LNCaP clone FGC (cell line): ENCODE data around the gene PIK3AP1.

ENCODE experiments used
- DNase-seq: peaks from one replicate; pipeline ENCODE4 v3.0.0-alpha.2; 2011; ENCODE audit warnings: low read depth
- H3K4me3 ChIP-seq: 2 replicates; pipeline ENCODE4 v1.5.1; 2011; ENCODE audit warnings: mild to moderate bottlenecking, low read depth, low read length, control low read depth
- TF ChIP-seq, protein P1 (sequence below): IDR thresholded peaks from 2 replicates; pipeline ENCODE4 v1.5.1; 2012; ENCODE audit warnings: mild to moderate bottlenecking; ENCODE audit not compliant: control insufficient read depth, insufficient read depth; ENCODE audit errors: extremely low read depth

Gene PIK3AP1

DNA sequence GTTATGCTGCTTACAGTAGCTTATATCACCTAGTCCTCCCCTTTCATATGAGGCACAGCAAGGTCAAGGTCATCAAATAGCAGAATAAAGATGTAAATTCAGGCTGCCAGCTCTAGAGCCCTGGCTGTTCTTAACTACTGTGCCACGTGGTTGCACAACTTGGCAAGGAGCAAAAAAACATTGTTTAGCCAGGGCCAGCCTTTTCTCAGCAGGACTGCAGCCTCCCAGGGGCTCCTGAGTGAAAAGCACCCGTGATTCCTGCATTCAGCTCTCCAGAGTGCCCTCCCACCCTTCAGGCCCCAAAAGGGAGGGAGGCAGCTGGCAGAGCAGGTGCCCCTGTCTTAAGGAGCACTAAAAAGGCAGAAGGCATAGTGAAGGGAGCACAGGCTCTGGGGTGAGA is 101.7 kb downstream of the PIK3AP1 start:
- peak; percentile 59 for DNase-seq
- no peak overlapping the region for H3K4me3 ChIP-seq
- TF ChIP-seq, protein P1, sequence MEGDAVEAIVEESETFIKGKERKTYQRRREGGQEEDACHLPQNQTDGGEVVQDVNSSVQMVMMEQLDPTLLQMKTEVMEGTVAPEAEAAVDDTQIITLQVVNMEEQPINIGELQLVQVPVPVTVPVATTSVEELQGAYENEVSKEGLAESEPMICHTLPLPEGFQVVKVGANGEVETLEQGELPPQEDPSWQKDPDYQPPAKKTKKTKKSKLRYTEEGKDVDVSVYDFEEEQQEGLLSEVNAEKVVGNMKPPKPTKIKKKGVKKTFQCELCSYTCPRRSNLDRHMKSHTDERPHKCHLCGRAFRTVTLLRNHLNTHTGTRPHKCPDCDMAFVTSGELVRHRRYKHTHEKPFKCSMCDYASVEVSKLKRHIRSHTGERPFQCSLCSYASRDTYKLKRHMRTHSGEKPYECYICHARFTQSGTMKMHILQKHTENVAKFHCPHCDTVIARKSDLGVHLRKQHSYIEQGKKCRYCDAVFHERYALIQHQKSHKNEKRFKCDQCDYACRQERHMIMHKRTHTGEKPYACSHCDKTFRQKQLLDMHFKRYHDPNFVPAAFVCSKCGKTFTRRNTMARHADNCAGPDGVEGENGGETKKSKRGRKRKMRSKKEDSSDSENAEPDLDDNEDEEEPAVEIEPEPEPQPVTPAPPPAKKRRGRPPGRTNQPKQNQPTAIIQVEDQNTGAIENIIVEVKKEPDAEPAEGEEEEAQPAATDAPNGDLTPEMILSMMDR: no peak

DNA sequence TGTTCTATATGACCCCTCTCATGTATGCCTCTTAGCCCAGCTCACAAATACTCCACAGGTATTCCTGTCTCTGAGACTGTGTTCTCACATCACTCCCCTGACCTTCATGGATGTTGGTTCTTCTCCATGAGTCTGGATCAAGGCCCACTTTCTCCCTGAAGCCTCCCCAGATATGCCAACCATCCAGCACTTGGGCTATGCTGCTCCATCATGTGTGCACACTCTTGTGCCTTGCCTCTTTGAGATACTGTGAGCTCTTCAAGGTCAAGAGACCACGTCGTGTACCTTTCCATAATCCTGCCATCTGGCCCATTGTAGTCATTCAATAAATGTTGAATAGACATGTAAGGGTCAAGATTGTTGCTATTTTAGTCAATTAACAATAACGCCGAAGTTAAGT is 103.4 kb downstream of the PIK3AP1 start:
- TF ChIP-seq, protein P1: no peak

DNA sequence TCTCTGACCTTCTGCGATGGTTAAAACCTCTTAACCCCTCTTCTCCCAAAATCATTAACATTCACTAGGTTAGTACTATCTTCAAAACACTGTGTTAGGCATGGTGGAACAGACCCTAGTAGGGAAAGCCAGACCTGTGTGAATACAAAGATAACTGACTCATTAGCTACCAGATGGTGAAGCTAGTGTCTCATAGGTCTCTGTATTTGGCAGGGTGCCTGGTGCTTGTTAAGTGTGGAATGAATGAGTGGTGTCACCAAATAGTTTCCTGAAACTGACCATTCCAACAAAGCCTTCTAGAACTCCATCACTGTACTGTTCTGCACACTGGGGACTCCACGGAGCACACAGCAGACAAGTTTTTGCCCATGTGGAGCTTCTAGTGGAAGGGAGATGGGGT is 105.8 kb downstream of the PIK3AP1 start:
- DNase-seq: peak; percentile 23
- no peak overlapping the region for H3K4me3 ChIP-seq
- TF ChIP-seq, protein P1: no peak

More for the DNA sequence above, 103.4 kb downstream of the PIK3AP1 start:
- no peak for DNase-seq
- no peak overlapping the region for H3K4me3 ChIP-seq

DNA sequence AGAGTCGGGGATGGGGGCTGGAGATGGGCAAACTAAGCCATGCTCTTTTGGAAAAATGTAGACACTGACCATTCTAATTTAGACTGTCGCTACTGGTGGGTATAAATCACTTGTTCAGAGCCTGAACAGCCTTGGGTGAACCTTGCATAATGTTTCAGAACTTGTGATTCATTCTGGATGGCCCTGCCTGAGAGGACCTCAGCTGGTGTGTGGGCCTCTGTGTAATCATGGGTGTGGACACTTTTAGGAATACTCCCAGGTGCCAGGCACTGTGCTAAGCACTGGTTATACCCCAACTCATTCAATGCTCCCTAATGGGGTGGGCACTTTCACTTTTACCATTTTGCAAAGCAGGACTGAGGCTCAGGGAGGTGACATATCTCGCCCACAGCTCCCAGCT is 106.7 kb downstream of the PIK3AP1 start:
- DNase-seq: no peak

DNA sequence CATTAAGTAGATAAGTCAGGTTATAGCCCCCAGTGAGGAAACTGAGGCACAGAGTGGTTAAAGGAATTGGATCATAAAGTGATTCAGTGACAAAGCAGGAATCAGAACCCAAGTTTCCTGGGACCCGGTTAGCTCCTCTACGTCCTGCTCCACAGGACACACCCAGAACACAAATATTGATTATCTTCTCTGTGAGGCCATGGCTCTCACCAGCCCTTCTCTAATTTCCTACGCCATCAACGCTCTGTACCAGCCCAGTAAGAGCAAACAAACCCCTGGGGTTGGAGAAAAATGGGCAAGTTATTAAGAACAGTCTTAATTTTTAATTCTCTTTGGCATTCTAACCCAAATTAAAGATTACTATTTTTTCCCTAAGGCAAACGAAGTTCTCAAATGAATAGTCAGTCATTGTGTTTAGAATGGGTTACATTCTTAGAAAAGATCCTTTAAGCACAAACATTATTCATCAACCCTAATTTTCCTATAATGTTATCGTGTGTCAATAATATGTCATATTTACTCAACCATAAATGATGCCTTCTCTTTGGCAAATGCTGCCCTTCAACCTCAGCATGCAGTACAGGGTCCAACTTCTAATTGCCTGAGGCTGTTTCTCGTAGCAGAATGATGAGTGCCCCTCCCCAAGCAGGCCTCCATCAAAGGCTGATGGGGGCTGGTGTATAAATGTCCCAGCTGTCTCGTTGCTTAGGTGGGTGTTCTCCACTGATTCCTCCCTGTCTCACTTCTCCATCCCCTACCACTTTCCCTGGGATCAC is 108.1 kb downstream of the PIK3AP1 start:
- TF ChIP-seq, protein P1: no peak
- DNase-seq: no peak
- no peak overlapping the region for H3K4me3 ChIP-seq

More for the DNA sequence above, 106.7 kb downstream of the PIK3AP1 start:
- no peak overlapping the region for H3K4me3 ChIP-seq
- TF ChIP-seq, protein P1: no peak

DNA sequence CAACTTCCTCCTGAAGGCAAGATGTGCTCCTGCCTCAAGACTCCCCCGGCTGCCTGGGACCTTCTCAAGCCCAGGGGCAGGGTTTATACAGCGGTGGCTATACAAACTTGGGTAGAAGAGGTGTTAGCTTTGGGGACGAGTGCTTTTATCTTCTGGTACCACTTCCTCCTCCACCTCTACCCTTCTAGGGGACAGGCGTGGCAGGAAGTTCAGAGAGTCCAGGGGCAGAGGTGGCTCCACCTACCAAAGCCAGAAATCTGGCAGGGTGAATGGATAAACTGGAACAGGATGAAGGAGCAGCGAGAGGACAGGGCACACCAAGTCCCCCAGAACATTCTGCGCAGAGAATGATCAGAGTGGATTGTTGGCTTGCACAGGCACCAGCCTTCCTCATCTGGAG is 109.5 kb downstream of the PIK3AP1 start:
- TF ChIP-seq, protein P1: no peak
- DNase-seq: no peak
- no peak overlapping the region for H3K4me3 ChIP-seq

DNA sequence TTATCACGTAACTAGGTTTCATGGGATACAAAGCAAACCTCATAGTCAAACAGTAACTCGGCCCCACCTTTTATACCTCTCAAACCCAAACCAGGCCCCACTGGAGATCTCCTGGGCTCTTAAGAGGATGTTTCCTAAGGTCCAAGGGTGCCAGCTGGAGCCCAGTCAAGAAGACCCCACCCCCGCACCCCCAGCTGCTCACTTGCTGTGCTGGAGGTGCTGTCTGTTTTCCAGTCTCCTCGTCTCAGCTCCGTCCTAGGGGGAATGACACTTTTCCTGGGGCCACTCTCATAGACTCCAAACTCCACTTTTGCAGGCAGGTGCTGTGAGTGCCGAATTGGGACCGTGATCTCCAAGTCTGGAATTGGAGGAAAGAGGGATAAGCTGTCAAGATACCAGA is 110.8 kb downstream of the PIK3AP1 start:
- TF ChIP-seq, protein P1: no peak
- no peak overlapping the region for H3K4me3 ChIP-seq
- DNase-seq: no peak
